Esophagus muscularis mucosa (tissue), 4 donors: ENCODE results near the gene A4GNT. TPM values are rescaled to one million over a fixed set of nuclear protein-coding genes. Genes with fewer than 3 reads are reported as not detected.
"Not testable (repeated sequence)": the region's sequence is repeated elsewhere in the genome, so short reads cannot be mapped to it uniquely, and the experiment has no call there.

Experiments used
- DNase-seq: peaks from one replicate; pipeline ENCODE4 v3.0.0-alpha.2; 2017; ENCODE audit errors: extremely low spot score
- H3K27ac ChIP-seq, 4 donors: fragments of 200-600 bp; sonication (generic); replicated peaks in 1 of 4; 1 replicate in 3 of 4; 2 replicates in 1 of 4; pipeline ENCODE4 v1.5.1; 2016 to 2019; ENCODE audit warnings: mild to moderate bottlenecking in 1 of 4
- H3K27me3 ChIP-seq, 4 donors: fragments of 200-600 bp; sonication (generic); one replicate each; pipeline versions ENCODE4 v1.5.1 to v1.6.0; 2016 to 2019
- H3K36me3 ChIP-seq, 4 donors: fragments of 200-600 bp; sonication (generic); one replicate each; pipeline ENCODE4 v1.5.1; 2016 to 2019
- H3K4me1 ChIP-seq, 4 donors: fragments of 200-600 bp; sonication (generic); one replicate each; pipeline ENCODE4 v1.5.1; 2016 to 2019
- H3K4me3 ChIP-seq, 4 donors: fragments of 200-600 bp; sonication (generic); 1 replicate in 2 of 4; 2 replicates in 2 of 4; pipeline ENCODE4 v1.5.1; 2016 to 2019; ENCODE audit warnings: mild to moderate bottlenecking in 4 of 4, moderate library complexity in 1 of 4
- H3K9me3 ChIP-seq, 4 donors: fragments of 200-600 bp; sonication (generic); 1 replicate in 3 of 4; 2 replicates in 1 of 4; pipeline ENCODE4 v1.5.1; 2016 to 2019
- CTCF ChIP-seq, 3 experiments: fragments of 200-600 bp in 2 of 3; fragments of 450-650 bp in 1 of 3; sonication (generic) in 2 of 3; IDR thresholded peaks; one replicate each; pipeline ENCODE4 v1.5.1; 2017 to 2019; ENCODE audit warnings: antibody characterized with exemption in 3 of 3, mild to moderate bottlenecking in 2 of 3, moderate library complexity in 1 of 3
- EP300 ChIP-seq: sonication (generic); formaldehyde crosslinking; IDR thresholded peaks from one replicate; pipeline ENCODE4 v1.6.1; 2017; ENCODE audit warnings: antibody characterized with exemption
- POLR2A ChIP-seq: fragments of 450-650 bp; IDR thresholded peaks from one replicate; pipeline ENCODE4 v1.6.1; 2017; ENCODE audit warnings: antibody characterized with exemption, moderate library complexity, mild to moderate bottlenecking, low read depth
- POLR2AphosphoS5 ChIP-seq, 2 donors: sonication (generic); formaldehyde crosslinking; IDR thresholded peaks; one replicate each; pipeline ENCODE4 v1.6.1; 2017; ENCODE audit warnings: antibody characterized with exemption in 2 of 2
- WGBS: methylation state at CpG from one replicate; pipeline ENCODE4 v1.1.5; 2018; 5-methylcytosine and 5-hydroxymethylcytosine counted together
- intact Hi-C: fragments of 100-400 bp; cut with DNase I; formaldehyde crosslinking; loops from one replicate; pipeline ENCODE4 v1.15.1; 2023
- total RNA-seq, 4 donors: library from RNA; depleted of rRNA; stranded (reverse); fragments of >200 nt; gene quantifications; one replicate each; pipeline versions ENCODE4 v1.1.0 to v1.2.1, GENCODE V29; 2016

A4GNT gene
- total RNA-seq, 4 donors from 2014 or later: not detected

GRCh38 chr3:138113326-138113725, 18.9 kb downstream of the A4GNT start:
- Histone ChIP-seq H3K4me1 (peaks cover 14 to 36% (median 33%) of the 10 kb centered on the region in 4 donors), H3K27ac (peak overlapping the region in 3 of 4 donors; percentile 86 to 95 (median 91)), H3K4me3 (no peak overlapping the region), H3K27me3 (no peaks in the 10 kb centered on the region), H3K9me3 (no peaks in the 10 kb centered on the region), H3K36me3 (peaks cover 0 to 7% (median 2%) of the 10 kb centered on the region in 4 donors)
- 71% methylated on average over 1 of the region's 1 CpG for WGBS
- DNase-seq: no peak
- intact Hi-C loops: no loop called here
- TF ChIP-seq POLR2AphosphoS5 (IDR thresholded peaks at IDR 0.05) (no peak), POLR2A (no peak), EP300 (no peak), CTCF (IDR thresholded peaks at IDR 0.05) (no peak)

GRCh38 chr3:138112362-138112761, 19.8 kb downstream of the A4GNT start:
- H3K36me3 ChIP-seq: peaks cover 0 to 7% (median 2%) of the 10 kb centered on the region in 4 donors
- H3K4me1 ChIP-seq: peaks cover 14 to 36% (median 33%) of the 10 kb centered on the region in 4 donors
- H3K9me3 ChIP-seq: no peaks in the 10 kb centered on the region
- TF ChIP-seq CTCF (IDR thresholded peaks at IDR 0.05): no peak
- DNase-seq: no peak
- intact Hi-C loops: no loop called here
- H3K27ac ChIP-seq: no peak overlapping the region
- no peak overlapping the region for H3K4me3 ChIP-seq
- no peaks in the 10 kb centered on the region for H3K27me3 ChIP-seq
- 88% methylated on average over 8 of the region's 8 CpGs for WGBS

- no peak for TF ChIP-seq EP300
- TF ChIP-seq POLR2A: no peak
- no peak for TF ChIP-seq POLR2AphosphoS5 (IDR thresholded peaks at IDR 0.05)
- no peak for TF ChIP-seq CTCF (IDR thresholded peaks at IDR 0.05)
- Histone ChIP-seq H3K9me3 (no peaks in the 10 kb centered on the region), H3K4me3 (no peak overlapping the region), H3K27me3 (no peaks in the 10 kb centered on the region), H3K27ac (no peak overlapping the region), H3K4me1 (no peaks in the 10 kb centered on the region), H3K36me3 (peaks cover 5 to 36% (median 27%) of the 10 kb centered on the region in 4 donors)
- WGBS: 100% methylated on average over 1 of the region's 1 CpG
- DNase-seq: no peak
- intact Hi-C loops: no loop called here
Measured at GRCh38 chr3:138105598-138105997, 26.6 kb downstream of the A4GNT start.

- DNase-seq: no peak
- Histone ChIP-seq H3K36me3 (peaks cover 5 to 50% (median 32%) of the 10 kb centered on the region in 4 donors), H3K27ac (no peak overlapping the region), H3K9me3 (no peaks in the 10 kb centered on the region), H3K4me1 (no peaks in the 10 kb centered on the region), H3K27me3 (no peaks in the 10 kb centered on the region), H3K4me3 (no peak overlapping the region)
- 97% methylated on average over 12 of the region's 19 CpGs for WGBS
- intact Hi-C loops: no loop called here
- TF ChIP-seq POLR2A (no peak), EP300 (no peak), POLR2AphosphoS5 (IDR thresholded peaks at IDR 0.05) (no peak), CTCF (IDR thresholded peaks at IDR 0.05) (no peak)
Measured at GRCh38 chr3:138103466-138103865, 28.7 kb downstream of the A4GNT start.

- 90% methylated on average over 7 of the region's 22 CpGs for WGBS
- intact Hi-C loops, H3K4me1 ChIP-seq, H3K27ac ChIP-seq, H3K9me3 ChIP-seq, DNase-seq, H3K4me3 ChIP-seq, H3K27me3 ChIP-seq: not testable (repeated sequence)
- peaks cover 8 to 67% (median 42%) of the 10 kb centered on the region in 4 donors for H3K36me3 ChIP-seq
Measured at GRCh38 chr3:138101351-138101940, 30.7 kb downstream of the A4GNT start.
